K562 (cell line): ENCODE results near the gene SCG3. TPM values are rescaled to one million over a fixed set of nuclear protein-coding genes. Genes with fewer than 3 reads are reported as not detected.

Experiments
- ARID3B ChIP-seq: fragments of 250-450 bp; sonication (Bioruptor Pico); IDR thresholded peaks from 2 replicates; pipeline ENCODE4 v1.4.0; 2020; ENCODE audit warnings: borderline replicate concordance
- ESRRA ChIP-seq: fragments of 450-650 bp; IDR thresholded peaks from 2 replicates; pipeline ENCODE4 v1.6.1; 2014; ENCODE audit warnings: low read depth, mild to moderate bottlenecking, moderate library complexity, borderline replicate concordance
- ETV5 ChIP-seq: sonication (generic); formaldehyde crosslinking; IDR thresholded peaks from 2 replicates; pipeline ENCODE4 v1.4.0; 2020; ENCODE audit warnings: low read depth, mild to moderate bottlenecking, missing genetic modification reagents
- GTF3C2 ChIP-seq: IDR thresholded peaks from 3 replicates; pipeline ENCODE4 v1.6.1; 2011; ENCODE audit warnings: borderline replicate concordance, mild to moderate bottlenecking, moderate library complexity; ENCODE audit not compliant: insufficient read length; ENCODE audit errors: extremely low read depth
- RBFOX2 ChIP-seq: fragments of 200-400 bp; formaldehyde crosslinking; IDR thresholded peaks from 2 replicates; pipeline ENCODE4 v1.6.1; 2017; ENCODE audit warnings: low read depth, mild to moderate bottlenecking, low read length, moderate library complexity
- RFX5 ChIP-seq: IDR thresholded peaks from 2 replicates; pipeline ENCODE4 v1.6.1; 2011; ENCODE audit warnings: low read depth, mild to moderate bottlenecking, improper control_type of control experiment, low read length
- SMARCA5 ChIP-seq: fragments of 450-650 bp; IDR thresholded peaks from 2 replicates; pipeline ENCODE4 v1.6.1; 2016
- TEAD4 ChIP-seq, 2 experiments: sonication (generic) in 1 of 2; formaldehyde crosslinking in 1 of 2; IDR thresholded peaks; 2 replicates each; pipeline versions ENCODE4 v1.6.1 to v1.8.0; 2012 to 2022; ENCODE audit warnings: borderline replicate concordance in 1 of 2, inconsistent platforms in 1 of 2, low read length in 1 of 2, mild to moderate bottlenecking in 1 of 2, missing genetic modification reagents in 1 of 2
- ZBTB43 ChIP-seq: sonication (generic); formaldehyde crosslinking; IDR thresholded peaks from 2 replicates; pipeline ENCODE4 v1.8.0; 2023; ENCODE audit warnings: mild to moderate bottlenecking, missing genetic modification reagents
- ZNF766 ChIP-seq: fragments of 200-800 bp; sonication (Bioruptor generic); conservative IDR thresholded peaks from 2 replicates; pipeline ENCODE4 v1.6.1; 2016; ENCODE audit warnings: missing genetic modification characterization, missing compliant biosample characterization
- polyA plus RNA-seq, 8 experiments: library from polyadenylated mRNA; depleted of rRNA in 4 of 8; stranded (reverse) in 5 of 8; unstranded in 3 of 8; fragments of >200 nt; fragmentation: Nextera tagmentation in 2 of 8; fragmentation: Illumina TruSeq in 1 of 8; extraction: Ambion mirVana in 2 of 8; extraction: Trizol in 1 of 8; gene quantifications; 2 replicates each; pipeline versions ENCODE4 v1.2.1 to v1.2.3, GENCODE V29; 2011 to 2014; ENCODE audit warnings: inconsistent platforms in 1 of 8, missing spikeins in 1 of 8
- total RNA-seq, 7 experiments: library from RNA; depleted of rRNA in 6 of 7; stranded (reverse); fragments of >200 nt in 6 of 7; fragmentation: Illumina TruSeq in 2 of 7; extraction: Trizol in 2 of 7; gene quantifications; 2 replicates each; pipeline versions ENCODE4 v1.2.1 to v1.2.3, GENCODE V29; 2011 to 2021; ENCODE audit warnings: low replicate concordance in 1 of 7

SCG3 gene
- total and polyA plus RNA-seq, 9 of the 15 experiments (the other 6 are each of a cell fraction or from before 2014, with no cell fraction given) = 13.0 to 43.8 (median 21.0) TPM

- TF ChIP-seq GTF3C2 = no peak
- TF ChIP-seq TEAD4 (IDR thresholded peaks at IDR 0.05; ENCODE audit: low read length) = peak; percentile 13; the same call in 1 of the 2 replicates
- no peak for TF ChIP-seq TEAD4 (CRISPR knock-in tag; IDR thresholded peaks at IDR 0.05; ENCODE audit: borderline replicate concordance)
- no peak for TF ChIP-seq ETV5
- TF ChIP-seq RBFOX2 = no peak
- TF ChIP-seq ESRRA = no peak
- TF ChIP-seq ARID3B (CRISPR knock-in tag) = no peak
- TF ChIP-seq ZNF766 (CRISPR knock-in tag) = peak; percentile 92
- TF ChIP-seq ZBTB43 (CRISPR knock-in tag) = no peak
- no peak for TF ChIP-seq RFX5
- TF ChIP-seq SMARCA5 = peak; percentile 28; the same call in 1 of the 2 replicates
Measured at GRCh38 chr15:51731549-51732267, 50.4 kb downstream of the SCG3 start (continued).
